Measurements from ENCODE around the gene CXCR4.
"Not testable (repeated sequence)": the region's sequence is repeated elsewhere in the genome, so short reads cannot be mapped to it uniquely, and the experiment has no call there.

The CXCR4 gene

DNA sequence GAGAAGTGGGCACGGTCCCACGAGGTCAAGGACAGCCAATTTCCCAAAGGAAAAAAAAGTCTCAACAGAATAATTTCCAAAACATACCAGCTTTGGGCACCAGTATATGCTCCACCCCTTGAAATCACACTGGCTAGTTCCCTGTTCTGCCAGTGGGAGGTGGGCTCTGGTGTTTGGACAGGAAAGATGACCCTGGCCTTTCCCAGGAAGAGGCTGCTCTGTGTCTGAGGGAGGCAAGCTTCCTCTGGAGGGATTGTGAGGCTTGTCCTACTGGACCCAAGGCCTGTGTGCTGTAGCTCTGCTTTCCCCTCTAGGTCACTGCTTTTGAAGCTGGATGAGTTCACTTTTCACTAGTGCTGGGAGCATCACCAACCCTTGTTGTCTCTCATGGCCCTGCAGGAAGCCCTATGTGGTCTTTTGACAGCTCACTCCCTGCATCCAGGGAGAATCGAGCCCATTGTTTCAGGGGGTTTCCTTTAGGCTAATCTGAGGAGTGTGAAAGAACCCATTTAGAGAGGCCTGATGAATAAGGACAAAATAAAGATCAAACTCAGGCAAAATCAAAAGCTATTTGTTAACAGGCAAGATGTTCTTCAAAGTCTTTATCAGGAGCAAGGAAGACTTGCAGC, 36.3 kb downstream of the CXCR4 start:
- in situ Hi-C loops (cut with HindIII; ENCODE audit: low sequenced_read_pairs) = no loop called here

DNA sequence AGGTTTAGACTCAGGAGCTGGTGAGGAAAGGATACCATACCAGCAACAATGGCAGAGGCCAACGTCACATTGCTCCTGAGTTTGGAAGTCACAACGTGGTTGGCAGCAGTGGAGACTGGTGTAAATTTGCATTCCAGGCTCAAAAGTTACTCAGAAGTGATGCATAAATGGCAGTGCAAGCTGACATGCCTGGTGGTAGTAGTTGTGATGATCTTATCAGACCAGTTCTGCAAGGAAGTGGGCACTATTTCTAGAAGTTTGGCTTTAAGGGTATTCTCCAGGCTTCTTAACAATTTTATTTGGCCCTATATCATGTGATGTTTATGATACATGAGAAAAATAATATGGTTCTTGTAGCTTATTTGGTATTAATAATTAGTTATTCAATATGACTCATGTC, 37.8 kb downstream of the CXCR4 start:
- in situ Hi-C loops (cut with HindIII; ENCODE audit: low sequenced_read_pairs) = no loop called here

DNA sequence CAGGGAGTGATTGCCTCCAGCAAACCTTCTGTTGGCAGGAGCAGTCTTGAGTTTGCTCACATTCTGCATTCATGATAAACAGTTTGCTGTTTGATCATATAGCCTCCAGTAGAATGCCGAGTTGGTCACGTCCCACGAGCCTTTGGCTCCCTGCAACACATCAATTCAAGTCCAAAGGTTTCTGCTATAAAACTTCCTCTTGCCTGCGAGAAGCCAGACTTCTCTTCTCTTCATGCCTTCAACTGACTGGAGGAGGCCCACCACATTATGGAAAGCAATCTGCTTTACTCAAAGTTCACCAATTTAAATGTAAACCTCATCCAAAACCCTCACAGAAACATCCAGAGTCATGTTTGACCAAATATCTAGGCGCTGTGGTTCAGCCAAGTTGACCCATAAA, 40.8 kb downstream of the CXCR4 start:
- in situ Hi-C loops (cut with HindIII; ENCODE audit: low sequenced_read_pairs) = no loop called here

DNA sequence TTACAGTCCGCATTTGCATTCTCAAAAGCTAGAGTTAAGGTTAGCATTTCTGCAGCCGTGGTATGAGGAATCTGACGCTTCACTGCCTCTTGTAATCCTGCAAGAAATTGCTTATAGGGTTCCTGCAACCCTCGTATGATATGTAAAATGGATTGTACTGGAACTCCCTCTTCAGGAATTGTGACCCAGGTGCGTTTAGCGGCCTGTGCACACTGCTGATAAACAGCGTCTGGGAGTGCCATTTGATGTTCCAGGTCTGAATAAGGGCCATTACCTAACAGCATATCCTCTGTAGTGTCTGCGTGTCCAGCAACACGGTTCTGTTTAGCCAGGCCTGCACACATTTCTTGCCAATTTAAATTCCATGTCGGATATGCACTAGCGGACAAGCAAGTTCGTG, 42.5 kb downstream of the CXCR4 start:
- in situ Hi-C loops (cut with HindIII; ENCODE audit: low sequenced_read_pairs) = no loop called here

DNA sequence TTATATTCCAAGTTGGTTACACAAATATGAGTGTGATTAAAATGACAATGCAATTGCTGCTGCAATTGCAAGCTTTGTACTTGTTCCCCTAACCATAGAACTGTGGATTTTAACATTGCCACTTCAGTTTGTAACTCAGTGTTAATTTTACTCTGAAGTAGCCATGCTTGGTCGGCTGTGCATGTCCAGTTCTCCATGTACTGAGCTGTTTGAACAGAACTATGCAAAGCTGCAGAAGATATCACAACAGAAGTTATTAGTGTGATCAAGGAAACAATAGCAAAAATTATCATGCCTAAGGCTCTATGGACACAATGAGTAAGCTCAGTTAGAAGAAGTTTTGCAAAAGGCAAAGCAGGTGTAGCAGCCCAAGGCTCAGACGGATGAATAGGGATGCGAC, 45.3 kb downstream of the CXCR4 start:
- in situ Hi-C loops (cut with HindIII; ENCODE audit: low sequenced_read_pairs) = no loop called here

DNA sequence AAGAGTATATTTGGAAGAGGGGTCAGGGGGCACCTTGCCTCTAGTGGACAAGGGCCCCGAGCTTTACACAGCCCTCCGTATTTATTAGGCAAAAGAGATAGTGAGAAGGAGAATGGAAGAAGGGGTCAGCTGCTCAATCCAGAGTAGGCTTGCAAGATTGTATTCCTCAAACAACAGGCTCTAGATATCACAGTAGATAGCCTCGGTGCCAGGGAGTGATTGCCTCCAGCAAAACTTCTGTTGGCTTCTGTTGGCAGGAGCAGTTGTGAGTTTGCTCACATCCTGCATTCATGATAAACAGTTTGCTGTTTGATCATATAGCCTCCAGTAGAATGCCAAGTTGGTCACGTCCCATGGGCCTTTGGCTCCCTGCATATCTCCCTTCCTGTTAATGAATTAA, 46.1 kb downstream of the CXCR4 start:
- in situ Hi-C loops (cut with HindIII; ENCODE audit: low sequenced_read_pairs) = not testable (repeated sequence)

DNA sequence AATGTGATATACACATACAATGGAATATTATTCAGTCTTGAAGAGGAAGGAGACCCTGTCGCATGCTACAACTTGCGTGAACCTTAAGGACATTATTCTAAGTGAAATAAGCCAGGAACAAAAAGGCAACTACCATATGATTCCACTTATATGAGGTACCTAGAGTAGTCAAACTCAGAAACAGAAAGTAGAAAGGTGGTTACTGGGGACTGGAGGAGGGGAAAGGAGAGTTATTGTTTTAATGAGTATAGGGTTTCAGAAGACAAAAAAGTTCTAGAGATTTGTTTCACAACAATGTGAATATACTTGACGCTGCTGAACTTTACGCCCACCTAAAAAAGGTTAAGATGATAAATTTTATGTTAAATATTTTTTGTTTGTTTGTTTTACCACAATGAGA, 47.0 kb downstream of the CXCR4 start:
- in situ Hi-C loops (cut with HindIII; ENCODE audit: low sequenced_read_pairs) = no loop called here

DNA sequence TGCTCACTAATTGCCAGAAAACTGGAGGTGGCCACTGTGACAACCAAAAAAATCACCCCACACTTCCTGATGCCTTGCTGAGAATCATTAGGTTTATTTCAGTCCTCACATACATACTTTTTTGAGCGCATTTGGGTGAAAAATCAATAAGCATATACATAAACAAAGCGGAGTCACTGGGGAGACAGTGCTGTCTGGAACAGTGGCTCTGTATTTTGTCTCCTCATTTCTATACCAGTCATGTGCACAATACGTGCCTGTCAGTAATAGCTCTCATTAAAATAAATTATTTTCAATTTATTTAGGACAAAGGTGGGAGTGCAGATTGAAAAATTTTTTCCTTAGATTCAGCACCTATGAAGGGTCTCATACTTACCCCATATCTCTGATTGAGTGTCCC, 48.2 kb downstream of the CXCR4 start:
- in situ Hi-C loops (cut with HindIII; ENCODE audit: low sequenced_read_pairs) = no loop called here

DNA sequence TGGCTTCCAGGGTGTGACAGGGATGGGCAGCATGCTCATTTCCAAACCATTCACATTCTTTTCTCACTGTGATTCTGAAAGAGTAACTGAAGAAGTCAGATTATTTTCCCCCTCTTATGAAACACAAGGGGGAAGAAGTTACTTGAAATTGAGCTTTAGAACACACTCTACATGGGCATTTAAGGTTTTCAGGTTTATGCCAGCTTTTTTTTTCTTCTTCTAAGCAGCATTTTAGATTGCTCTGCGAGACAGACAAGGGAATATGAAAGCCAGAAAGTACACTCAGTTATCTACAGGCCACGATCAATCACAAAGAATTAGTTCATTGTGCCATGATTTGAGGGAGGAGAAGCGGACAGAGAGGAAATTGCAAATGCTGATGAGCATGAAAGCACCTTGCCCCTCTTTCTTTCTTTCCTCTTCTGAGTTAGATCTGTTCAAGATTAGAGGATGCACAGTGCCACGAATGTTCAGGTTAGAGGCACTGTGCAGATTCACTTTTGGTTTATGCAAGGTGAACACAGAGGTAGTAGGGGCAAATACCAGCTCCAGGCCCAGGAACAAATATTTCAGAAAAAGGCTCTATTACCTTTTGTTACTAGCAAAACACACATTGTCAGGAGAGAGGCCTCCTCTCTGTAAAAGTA, 49.2 kb downstream of the CXCR4 start:
- in situ Hi-C loops (cut with HindIII; ENCODE audit: low sequenced_read_pairs) = no loop called here

DNA sequence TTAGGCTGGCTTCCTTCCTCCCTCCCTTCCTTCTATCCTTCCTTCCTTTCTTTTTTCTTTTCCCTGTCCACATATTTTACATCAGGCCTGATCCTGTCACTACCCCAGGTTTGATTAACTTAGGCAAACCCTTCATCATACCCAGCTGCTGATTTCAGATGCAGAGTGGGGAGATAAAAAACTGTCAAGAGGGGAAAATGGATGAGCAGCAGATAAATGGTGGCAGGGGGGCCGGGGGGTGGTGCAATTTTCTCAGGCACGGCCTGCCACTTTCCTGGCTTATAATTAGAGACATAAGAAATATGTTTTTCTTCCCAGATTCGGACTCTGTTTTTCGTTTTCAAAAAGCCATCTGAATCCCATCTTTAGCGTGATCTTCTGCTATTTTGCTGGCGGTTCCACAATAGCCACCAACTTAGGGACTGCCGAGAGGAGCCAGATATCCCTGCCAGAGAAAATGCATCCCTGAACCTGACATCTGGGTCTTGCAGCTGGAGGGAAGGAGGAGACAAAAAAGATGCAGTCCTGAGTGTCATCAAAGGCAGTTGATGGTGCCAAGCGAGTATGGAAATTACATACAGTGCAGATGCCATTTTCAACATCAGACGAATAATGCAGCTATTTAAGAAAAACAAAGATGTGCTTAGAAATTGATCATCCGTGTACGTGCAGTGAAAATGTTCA, 49.9 kb downstream of the CXCR4 start:
- in situ Hi-C loops (cut with HindIII; ENCODE audit: low sequenced_read_pairs) = no loop called here

DNA sequence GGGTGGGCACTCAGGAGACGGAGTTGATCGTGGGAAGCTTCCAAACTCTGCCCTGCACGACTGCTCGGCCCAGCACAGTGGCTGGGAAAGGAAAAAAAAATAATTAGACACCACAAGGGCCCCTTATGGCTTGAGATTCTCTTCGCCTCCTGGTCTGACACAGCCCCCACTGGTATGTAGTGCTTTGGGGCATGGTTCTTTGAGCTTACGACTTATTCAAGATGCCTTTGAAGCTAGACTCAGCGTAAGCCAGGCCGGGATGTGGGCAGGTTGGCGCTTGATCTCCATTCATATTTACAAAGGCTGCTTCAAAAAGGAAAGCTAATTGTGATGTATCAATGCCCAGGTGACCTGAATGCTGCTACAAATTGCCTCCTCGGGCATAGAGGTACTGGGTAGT, 50.5 kb downstream of the CXCR4 start:
- in situ Hi-C loops (cut with HindIII; ENCODE audit: low sequenced_read_pairs) = no loop called here

DNA sequence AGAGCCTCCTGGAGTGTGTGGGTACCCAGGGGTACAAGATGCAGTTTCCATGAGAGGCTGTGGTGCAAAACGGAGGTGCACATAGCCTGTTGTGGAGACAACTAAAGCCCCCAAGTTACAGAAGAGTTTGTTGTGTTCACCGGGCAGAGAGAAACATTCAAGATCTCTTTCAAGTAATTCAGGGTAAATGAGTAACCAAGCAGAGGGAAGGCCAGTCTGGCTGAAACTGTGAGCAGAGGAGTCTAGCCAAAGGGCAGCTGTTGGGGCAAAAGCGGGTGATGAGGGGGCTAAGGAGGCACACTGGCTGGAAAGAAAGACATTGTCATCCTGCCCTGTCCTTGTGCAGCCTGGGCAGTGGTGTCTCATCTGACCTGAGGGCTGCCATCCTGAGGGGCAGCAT, 52.0 kb downstream of the CXCR4 start:
- in situ Hi-C loops (cut with HindIII; ENCODE audit: low sequenced_read_pairs) = no loop called here

DNA sequence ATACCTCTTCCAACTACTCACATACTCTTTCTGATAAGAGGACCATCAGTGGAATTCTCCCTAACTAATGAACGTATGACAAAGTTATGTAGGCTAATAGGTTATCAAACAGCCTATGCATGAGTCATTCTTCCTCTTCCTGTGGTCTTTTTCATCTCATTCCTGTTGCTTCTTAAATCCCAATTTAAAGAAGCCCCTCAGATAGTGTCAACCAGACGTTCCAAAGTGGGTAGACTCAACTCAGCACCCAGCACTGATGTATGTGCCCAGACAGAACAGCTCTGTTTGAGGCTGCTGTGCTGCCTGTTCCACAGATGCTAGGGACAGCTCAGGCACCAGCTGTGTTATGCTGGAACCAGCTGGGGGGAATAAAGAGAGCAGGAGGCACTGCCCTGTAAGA, 52.6 kb downstream of the CXCR4 start:
- in situ Hi-C loops (cut with HindIII; ENCODE audit: low sequenced_read_pairs) = no loop called here
